A549 (cell line): ENCODE results near the gene MACF1.

Experiments
- CEBPB ChIP-seq, 2 experiments: fragments of >200 bp in 1 of 2; sonication (Bioruptor Twin) in 1 of 2; formaldehyde crosslinking in 1 of 2; IDR thresholded peaks; 2 replicates each; pipeline ENCODE4 v1.6.1; 2012 to 2016
- JUN ChIP-seq, 2 experiments: fragments of >200 bp; sonication (Bioruptor Twin); formaldehyde crosslinking; IDR thresholded peaks; 2 replicates in 1 of 2; 3 replicates in 1 of 2; pipeline ENCODE4 v1.6.1; 2016 to 2017
- MAFK ChIP-seq: fragments of 450-650 bp; IDR thresholded peaks from 2 replicates; pipeline ENCODE4 v1.6.1; 2014; ENCODE audit not compliant: partially characterized antibody
- POLR2A ChIP-seq: IDR thresholded peaks from 2 replicates; pipeline ENCODE4 v1.6.1; 2012; ENCODE audit warnings: mild to moderate bottlenecking, low read length
- RAD21 ChIP-seq, 2 experiments: fragments of >200 bp in 1 of 2; sonication (Bioruptor Twin) in 1 of 2; formaldehyde crosslinking in 1 of 2; IDR thresholded peaks in 1 of 2; conservative IDR thresholded peaks in 1 of 2; 2 replicates in 1 of 2; 3 replicates in 1 of 2; pipeline ENCODE4 v1.6.1; 2012 to 2018; ENCODE audit warnings: inconsistent platforms in 1 of 2
- RFX5 ChIP-seq: fragments of 450-650 bp; IDR thresholded peaks from 2 replicates; pipeline ENCODE4 v1.7.1; 2014; ENCODE audit warnings: antibody characterized with exemption, mild to moderate bottlenecking, moderate library complexity
- SMC3 ChIP-seq: fragments of >200 bp; sonication (Bioruptor Twin); formaldehyde crosslinking; IDR thresholded peaks from 3 replicates; pipeline ENCODE4 v1.6.1; 2018; ENCODE audit warnings: inconsistent platforms
- ZNF302 ChIP-seq: fragments of 250-450 bp; sonication (Bioruptor Pico); IDR thresholded peaks from 2 replicates; pipeline ENCODE4 v1.9.0; 2021; ENCODE audit warnings: inconsistent platforms, mild to moderate bottlenecking, moderate library complexity
- TF ChIP-seq, protein P1 (sequence below): fragments of >200 bp; sonication (Bioruptor Twin); formaldehyde crosslinking; IDR thresholded peaks from 3 replicates; pipeline ENCODE4 v1.5.1; 2016
- TF ChIP-seq, protein P2 (sequence below): fragments of 450-650 bp; IDR thresholded peaks from 2 replicates; pipeline ENCODE4 v1.6.1; 2014; ENCODE audit warnings: antibody characterized with exemption
- TF ChIP-seq, protein P3 (sequence below): IDR thresholded peaks from 2 replicates; pipeline ENCODE4 v1.6.1; 2012
- TF ChIP-seq, protein P4 (sequence below): IDR thresholded peaks from 2 replicates; pipeline ENCODE4 v1.6.1; 2012; ENCODE audit warnings: low read depth, borderline replicate concordance
- TF ChIP-seq, protein P5 (sequence below): fragments of >200 bp; sonication (Bioruptor Twin); formaldehyde crosslinking; IDR thresholded peaks from 3 replicates; pipeline ENCODE4 v1.6.1; 2016

DNA sequence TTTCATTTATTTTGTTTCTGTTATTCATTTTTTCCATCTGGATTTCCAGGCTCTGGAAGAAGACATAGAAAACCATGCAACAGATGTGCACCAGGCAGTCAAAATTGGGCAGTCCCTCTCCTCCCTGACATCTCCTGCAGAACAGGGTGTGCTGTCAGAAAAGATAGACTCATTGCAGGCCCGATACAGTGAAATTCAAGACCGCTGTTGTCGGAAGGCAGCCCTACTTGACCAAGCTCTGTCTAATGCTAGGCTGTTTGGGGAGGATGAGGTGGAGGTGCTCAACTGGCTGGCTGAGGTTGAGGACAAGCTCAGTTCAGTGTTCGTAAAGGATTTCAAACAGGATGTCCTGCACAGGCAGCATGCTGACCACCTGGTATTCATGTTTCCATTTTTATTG, 223.4 kb downstream of the MACF1 start:
- TF ChIP-seq RFX5 (no peak), RAD21 (conservative IDR thresholded peaks at IDR 0.05 in 1 of 2, IDR thresholded peaks at IDR 0.05 in 1 of 2) (no peak), JUN (IDR thresholded peaks at IDR 0.05) (no peak), SMC3 (no peak), CEBPB (IDR thresholded peaks at IDR 0.05) (no peak), ZNF302 (CRISPR knock-in tag) (no peak), MAFK (no peak), POLR2A (no peak)
- TF ChIP-seq, protein P1, sequence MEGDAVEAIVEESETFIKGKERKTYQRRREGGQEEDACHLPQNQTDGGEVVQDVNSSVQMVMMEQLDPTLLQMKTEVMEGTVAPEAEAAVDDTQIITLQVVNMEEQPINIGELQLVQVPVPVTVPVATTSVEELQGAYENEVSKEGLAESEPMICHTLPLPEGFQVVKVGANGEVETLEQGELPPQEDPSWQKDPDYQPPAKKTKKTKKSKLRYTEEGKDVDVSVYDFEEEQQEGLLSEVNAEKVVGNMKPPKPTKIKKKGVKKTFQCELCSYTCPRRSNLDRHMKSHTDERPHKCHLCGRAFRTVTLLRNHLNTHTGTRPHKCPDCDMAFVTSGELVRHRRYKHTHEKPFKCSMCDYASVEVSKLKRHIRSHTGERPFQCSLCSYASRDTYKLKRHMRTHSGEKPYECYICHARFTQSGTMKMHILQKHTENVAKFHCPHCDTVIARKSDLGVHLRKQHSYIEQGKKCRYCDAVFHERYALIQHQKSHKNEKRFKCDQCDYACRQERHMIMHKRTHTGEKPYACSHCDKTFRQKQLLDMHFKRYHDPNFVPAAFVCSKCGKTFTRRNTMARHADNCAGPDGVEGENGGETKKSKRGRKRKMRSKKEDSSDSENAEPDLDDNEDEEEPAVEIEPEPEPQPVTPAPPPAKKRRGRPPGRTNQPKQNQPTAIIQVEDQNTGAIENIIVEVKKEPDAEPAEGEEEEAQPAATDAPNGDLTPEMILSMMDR: no peak
- TF ChIP-seq, protein P2, sequence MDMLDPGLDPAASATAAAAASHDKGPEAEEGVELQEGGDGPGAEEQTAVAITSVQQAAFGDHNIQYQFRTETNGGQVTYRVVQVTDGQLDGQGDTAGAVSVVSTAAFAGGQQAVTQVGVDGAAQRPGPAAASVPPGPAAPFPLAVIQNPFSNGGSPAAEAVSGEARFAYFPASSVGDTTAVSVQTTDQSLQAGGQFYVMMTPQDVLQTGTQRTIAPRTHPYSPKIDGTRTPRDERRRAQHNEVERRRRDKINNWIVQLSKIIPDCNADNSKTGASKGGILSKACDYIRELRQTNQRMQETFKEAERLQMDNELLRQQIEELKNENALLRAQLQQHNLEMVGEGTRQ: no peak
- TF ChIP-seq, protein P3, sequence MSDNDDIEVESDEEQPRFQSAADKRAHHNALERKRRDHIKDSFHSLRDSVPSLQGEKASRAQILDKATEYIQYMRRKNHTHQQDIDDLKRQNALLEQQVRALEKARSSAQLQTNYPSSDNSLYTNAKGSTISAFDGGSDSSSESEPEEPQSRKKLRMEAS: no peak
- TF ChIP-seq, protein P4, sequence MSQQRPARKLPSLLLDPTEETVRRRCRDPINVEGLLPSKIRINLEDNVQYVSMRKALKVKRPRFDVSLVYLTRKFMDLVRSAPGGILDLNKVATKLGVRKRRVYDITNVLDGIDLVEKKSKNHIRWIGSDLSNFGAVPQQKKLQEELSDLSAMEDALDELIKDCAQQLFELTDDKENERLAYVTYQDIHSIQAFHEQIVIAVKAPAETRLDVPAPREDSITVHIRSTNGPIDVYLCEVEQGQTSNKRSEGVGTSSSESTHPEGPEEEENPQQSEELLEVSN: no peak
- TF ChIP-seq, protein P5, sequence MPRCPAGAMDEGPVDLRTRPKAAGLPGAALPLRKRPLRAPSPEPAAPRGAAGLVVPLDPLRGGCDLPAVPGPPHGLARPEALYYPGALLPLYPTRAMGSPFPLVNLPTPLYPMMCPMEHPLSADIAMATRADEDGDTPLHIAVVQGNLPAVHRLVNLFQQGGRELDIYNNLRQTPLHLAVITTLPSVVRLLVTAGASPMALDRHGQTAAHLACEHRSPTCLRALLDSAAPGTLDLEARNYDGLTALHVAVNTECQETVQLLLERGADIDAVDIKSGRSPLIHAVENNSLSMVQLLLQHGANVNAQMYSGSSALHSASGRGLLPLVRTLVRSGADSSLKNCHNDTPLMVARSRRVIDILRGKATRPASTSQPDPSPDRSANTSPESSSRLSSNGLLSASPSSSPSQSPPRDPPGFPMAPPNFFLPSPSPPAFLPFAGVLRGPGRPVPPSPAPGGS: no peak
